Keratinocyte (primary cell): Measurements from ENCODE around the gene CUL4A. TPM values are rescaled to one million over a fixed set of nuclear protein-coding genes. Genes with fewer than 3 reads are reported as not detected.

Experiments
- DNase-seq: peaks from one replicate; pipeline ENCODE4 v3.0.0-alpha.2; 2011; ENCODE audit warnings: low read depth, missing footprints, low spot score
- FAIRE-seq: peaks from 2 replicates; lab custom pipeline; 2011; peaks lifted over from hg19 to GRCh38; lab: Jason Lieb, UNC
- H2AFZ ChIP-seq: 2 replicates; pipeline ENCODE4 v1.6.0; 2012; ENCODE audit warnings: low read length, control low read depth, inconsistent platforms; ENCODE audit not compliant: control insufficient read depth
- H3K27ac ChIP-seq: 2 replicates; pipeline ENCODE4 v1.5.1; 2011; ENCODE audit warnings: low read length; ENCODE audit not compliant: control insufficient read depth, insufficient read depth
- H3K27me3 ChIP-seq: 3 replicates; pipeline ENCODE4 v1.6.0; 2011; ENCODE audit warnings: low read length; ENCODE audit not compliant: control insufficient read depth, insufficient read depth; ENCODE audit errors: extremely low read depth
- H3K36me3 ChIP-seq, 2 experiments: 2 replicates in 1 of 2; 3 replicates in 1 of 2; pipeline ENCODE4 v1.5.1; 2011; ENCODE audit warnings: low read length in 2 of 2, mild to moderate bottlenecking in 1 of 2; ENCODE audit not compliant: control insufficient read depth in 2 of 2, insufficient read depth in 2 of 2; ENCODE audit errors: extremely low read depth in 1 of 2
- H3K4me1 ChIP-seq: 3 replicates; pipeline ENCODE4 v1.5.1; 2011; ENCODE audit warnings: low read length; ENCODE audit not compliant: control insufficient read depth, insufficient read depth; ENCODE audit errors: extremely low read depth
- H3K4me2 ChIP-seq: 3 replicates; pipeline ENCODE4 v1.6.0; 2011; ENCODE audit warnings: low read depth, low read length; ENCODE audit not compliant: control insufficient read depth, insufficient read depth; ENCODE audit errors: extremely low read depth
- H3K4me3 ChIP-seq, 3 experiments: fragments of 200-600 bp in 1 of 3; sonication (generic) in 1 of 3; 2 replicates in 2 of 3; 3 replicates in 1 of 3; pipeline ENCODE4 v1.5.1; 2011 to 2016; ENCODE audit warnings: low read length in 3 of 3, mild to moderate bottlenecking in 3 of 3, control low read depth in 2 of 3, inconsistent platforms in 1 of 3, low read depth in 1 of 3, mixed read lengths in 1 of 3, mixed run types in 1 of 3, moderate library complexity in 1 of 3; ENCODE audit not compliant: control insufficient read depth in 2 of 3, insufficient read depth in 2 of 3; ENCODE audit errors: extremely low read depth in 1 of 3
- H3K79me2 ChIP-seq: 2 replicates; pipeline ENCODE4 v1.6.0; 2012; ENCODE audit warnings: low read length; ENCODE audit not compliant: control insufficient read depth, insufficient read depth
- H3K9ac ChIP-seq: 3 replicates; pipeline ENCODE4 v1.6.0; 2011; ENCODE audit warnings: low read length; ENCODE audit not compliant: control insufficient read depth, insufficient read depth; ENCODE audit errors: extremely low read depth
- H3K9me1 ChIP-seq: 3 replicates; pipeline ENCODE4 v1.6.0; 2011; ENCODE audit warnings: low read length; ENCODE audit not compliant: control insufficient read depth, insufficient read depth; ENCODE audit errors: extremely low read depth
- H3K9me3 ChIP-seq: 2 replicates; pipeline ENCODE4 v1.5.1; 2012; ENCODE audit warnings: low read depth, low read length; ENCODE audit not compliant: control insufficient read depth
- H4K20me1 ChIP-seq: 3 replicates; pipeline ENCODE4 v1.6.0; 2011; ENCODE audit warnings: low read length; ENCODE audit not compliant: control insufficient read depth, insufficient read depth; ENCODE audit errors: extremely low read depth
- CTCF ChIP-seq, 3 experiments: IDR thresholded peaks in 1 of 3; conservative IDR thresholded peaks in 1 of 3; optimal IDR thresholded peaks in 1 of 3; 2 replicates in 2 of 3; 3 replicates in 1 of 3; pipeline versions ENCODE3 to v1.5.1; 2011; ENCODE audit warnings: low read length in 3 of 3, mild to moderate bottlenecking in 3 of 3, moderate library complexity in 2 of 3, control low read depth in 1 of 3, inconsistent platforms in 1 of 3; ENCODE audit not compliant: insufficient read depth in 2 of 3; ENCODE audit errors: extremely low read depth in 1 of 3
- EZH2 ChIP-seq: IDR thresholded peaks from one replicate; pipeline ENCODE4 v1.6.1; 2012; ENCODE audit warnings: inconsistent platforms, mild to moderate bottlenecking, low read length, moderate library complexity
- dilution Hi-C: fragments of 300-500 bp; cut with MboI; formaldehyde crosslinking; loops from one replicate; pipeline ENCODE4 v1.7.0; 2020; ENCODE audit warnings: low sequenced_read_pairs; ENCODE audit not compliant: extremely low pct_ligation_motif_present
- polyA plus RNA-seq, 5 experiments: library from polyadenylated mRNA; depleted of rRNA in 3 of 5; stranded (reverse) in 3 of 5; stranded (forward) in 1 of 5; unstranded in 1 of 5; fragments of >200 nt; gene quantifications; 1 replicate in 1 of 5; 2 replicates in 3 of 5; 3 replicates in 1 of 5; pipeline versions ENCODE4 v1.2.1 to v1.2.3, GENCODE V29; 2011 to 2012; ENCODE audit warnings: missing spikeins in 2 of 5, low read depth in 1 of 5, low replicate concordance in 1 of 5

CUL4A gene
- polyA plus RNA-seq, 1 donor (not counting 4 experiments of a cell fraction or from before 2014, with no cell fraction given) = 57.3 TPM

- Histone ChIP-seq H3K9ac (no peak overlapping the region), H3K4me1 (no peaks in the 10 kb centered on the region), H3K9me3 (no peaks in the 10 kb centered on the region), H2AFZ (no peak overlapping the region), H4K20me1 (no peaks in the 10 kb centered on the region), H3K27ac (no peak overlapping the region), H3K4me2 (no peak overlapping the region), H3K9me1 (no peaks in the 10 kb centered on the region), H3K27me3 (peaks cover 20% of the 10 kb centered on the region), H3K4me3 (no peak overlapping the region), H3K79me2 (no peaks in the 10 kb centered on the region), H3K36me3 (peaks cover 0 to under 1% of the 10 kb centered on the region in 2 experiments)
- dilution Hi-C loops = no loop called here
- FAIRE-seq (no peak), DNase-seq (no peak)
- TF ChIP-seq EZH2 (no peak), CTCF (optimal IDR thresholded peaks at IDR 0.05 in 1 of 3, IDR thresholded peaks at IDR 0.05 in 1 of 3, conservative IDR thresholded peaks at IDR 0.05 in 1 of 3; ENCODE audit: extremely low read depth in 1 of 3, insufficient read depth in 2 of 3, low read length in 3 of 3) (no peak)
These were observed 46.4 kb upstream of the CUL4A start for GRCh38 chr13:113162783-113163685.

- Histone ChIP-seq H3K36me3 (peaks cover 0 to 2% of the 10 kb centered on the region in 2 experiments), H3K9me1 (no peaks in the 10 kb centered on the region), H3K4me2 (no peak overlapping the region), H3K4me1 (no peaks in the 10 kb centered on the region), H2AFZ (no peak overlapping the region), H3K27me3 (peaks cover 18% of the 10 kb centered on the region), H3K9ac (no peak overlapping the region), H3K4me3 (no peak overlapping the region), H3K27ac (no peak overlapping the region), H3K9me3 (no peaks in the 10 kb centered on the region), H4K20me1 (no peaks in the 10 kb centered on the region), H3K79me2 (no peaks in the 10 kb centered on the region)
- DNase-seq = no peak
- no peak for TF ChIP-seq EZH2
- TF ChIP-seq CTCF (optimal IDR thresholded peaks at IDR 0.05 in 1 of 3, IDR thresholded peaks at IDR 0.05 in 1 of 3, conservative IDR thresholded peaks at IDR 0.05 in 1 of 3; ENCODE audit: extremely low read depth in 1 of 3, insufficient read depth in 2 of 3, low read length in 3 of 3) = no peak
- FAIRE-seq = no peak
- dilution Hi-C loops = no loop called here
These were observed 44.9 kb upstream of the CUL4A start for GRCh38 chr13:113164492-113164891.
